Right ventricle myocardium superior (tissue), 1 donor: Measurements from ENCODE around the gene RNU1-4. TPM values are rescaled to one million over a fixed set of nuclear protein-coding genes. Genes with fewer than 3 reads are reported as not detected.
"Not testable (repeated sequence)": the region's sequence is repeated elsewhere in the genome, so short reads cannot be mapped to it uniquely, and the experiment has no call there.

Experiments used
- ATAC-seq: fragments of 200-7000 bp; cut with Tn5 transposase; one replicate; pipeline ENCODE4 v1.9.1; 2020; ENCODE audit warnings: mild to moderate bottlenecking; ENCODE audit not compliant: poor library complexity
- DNase-seq: peaks from one replicate; pipeline ENCODE4 v3.0.0-alpha.2; 2020
- intact Hi-C: fragments of 100-400 bp; cut with DNase I; formaldehyde crosslinking; loops from one replicate; pipeline ENCODE4 v1.11.2; 2022
- long read RNA-seq: library from polyadenylated mRNA; unstranded; transcript quantifications from one replicate; pipeline ENCODE4 v2.0.0, GENCODE V29; 2021
- total RNA-seq: library from RNA; stranded (reverse); fragmentation: NEBNext Ultra II Directional; extraction: Animal tissue kit (Norgen Biotek cat#: 25700); gene quantifications from one replicate; pipeline ENCODE4 v1.2.1, GENCODE V29; 2021
- donor health status: DM: no; HTN: yes; CAD: no; lungs with severe emphysema.

Gene RNU1-4
- total RNA-seq: 9,391 TPM
- long read RNA-seq: 0 reads

DNA sequence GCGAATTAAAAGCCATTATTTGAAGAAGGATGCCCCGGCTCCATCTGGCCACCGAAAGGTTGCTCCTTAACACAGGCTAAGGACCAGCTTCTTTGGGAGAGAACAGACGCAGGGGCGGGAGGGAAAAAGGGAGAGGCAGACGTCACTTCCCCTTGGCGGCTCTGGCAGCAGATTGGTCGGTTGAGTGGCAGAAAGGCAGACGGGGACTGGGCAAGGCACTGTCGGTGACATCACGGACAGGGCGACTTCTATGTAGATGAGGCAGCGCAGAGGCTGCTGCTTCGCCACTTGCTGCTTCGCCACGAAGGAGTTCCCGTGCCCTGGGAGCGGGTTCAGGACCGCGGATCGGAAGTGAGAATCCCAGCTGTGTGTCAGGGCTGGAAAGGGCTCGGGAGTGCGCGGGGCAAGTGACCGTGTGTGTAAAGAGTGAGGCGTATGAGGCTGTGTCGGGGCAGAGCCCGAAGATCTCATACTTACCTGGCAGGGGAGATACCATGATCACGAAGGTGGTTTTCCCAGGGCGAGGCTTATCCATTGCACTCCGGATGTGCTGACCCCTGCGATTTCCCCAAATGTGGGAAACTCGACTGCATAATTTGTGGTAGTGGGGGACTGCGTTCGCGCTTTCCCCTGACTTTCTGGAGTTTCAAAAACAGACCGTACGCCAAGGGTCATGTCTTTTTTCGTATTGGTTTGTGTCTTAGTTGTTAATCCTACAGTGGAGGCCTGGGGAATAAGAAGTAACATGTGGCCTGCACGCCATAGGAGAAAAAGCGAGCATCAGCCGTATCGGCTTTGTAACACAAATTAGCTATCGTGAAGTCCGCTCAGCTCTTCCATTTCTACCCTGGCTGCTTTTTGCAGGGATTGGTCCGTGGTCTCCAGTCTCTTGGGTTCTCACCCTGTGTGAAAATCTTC, at the start of gene RNU1-4:
Gene RNU1-4, plus strand, starts transcription at position 470 of the 918 bp plus-strand sequence.
- DNase-seq, intact Hi-C loops: not testable (repeated sequence)
- peak; percentile 99 for ATAC-seq

GRCh38 chr1:16690971-16691682, 49.2 kb upstream of the RNU1-4 start:
- ATAC-seq, intact Hi-C loops, DNase-seq: not testable (repeated sequence)

- ATAC-seq, intact Hi-C loops, DNase-seq: not testable (repeated sequence)
Observed at GRCh38 chr1:16692283-16692682, 48.0 kb upstream of the RNU1-4 start.

DNA sequence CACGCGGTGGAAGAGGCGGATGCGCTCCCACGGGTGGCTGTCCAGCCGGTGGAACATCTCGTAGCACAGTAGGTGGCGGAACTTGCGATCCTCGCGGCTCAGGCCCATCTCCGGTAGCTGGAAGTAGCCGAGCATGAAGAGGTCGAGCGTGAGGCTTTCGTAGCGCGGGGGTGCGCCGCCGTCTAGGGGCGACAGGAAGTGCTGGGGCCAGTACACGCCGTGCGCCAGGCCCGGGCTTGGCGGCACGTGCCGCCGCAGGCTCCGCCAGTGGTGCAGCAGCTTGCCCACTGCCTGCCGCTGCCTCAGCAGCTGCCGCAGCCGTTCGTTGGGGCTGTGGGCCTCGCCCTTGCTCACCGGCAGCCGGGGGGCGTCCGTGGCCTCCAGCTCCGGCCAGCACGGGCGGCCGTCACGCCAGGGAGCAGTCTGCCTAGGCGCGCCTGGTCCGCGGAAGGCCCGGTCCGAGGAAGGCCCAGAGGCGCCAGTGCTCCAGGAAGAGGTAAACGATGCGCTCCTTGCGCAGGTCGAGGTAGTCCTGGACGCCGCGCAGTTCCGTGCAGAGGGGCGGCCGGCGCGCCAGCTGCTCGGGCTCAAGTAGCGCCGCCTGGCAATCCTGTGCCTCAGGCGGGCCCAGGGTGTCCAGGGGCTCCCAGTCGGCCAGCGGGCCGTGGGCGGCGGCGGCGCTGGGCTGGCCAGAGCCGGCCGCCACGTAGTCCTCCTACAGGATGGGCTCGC, 47.4 kb upstream of the RNU1-4 start:
- intact Hi-C loops, DNase-seq, ATAC-seq: not testable (repeated sequence)

DNA sequence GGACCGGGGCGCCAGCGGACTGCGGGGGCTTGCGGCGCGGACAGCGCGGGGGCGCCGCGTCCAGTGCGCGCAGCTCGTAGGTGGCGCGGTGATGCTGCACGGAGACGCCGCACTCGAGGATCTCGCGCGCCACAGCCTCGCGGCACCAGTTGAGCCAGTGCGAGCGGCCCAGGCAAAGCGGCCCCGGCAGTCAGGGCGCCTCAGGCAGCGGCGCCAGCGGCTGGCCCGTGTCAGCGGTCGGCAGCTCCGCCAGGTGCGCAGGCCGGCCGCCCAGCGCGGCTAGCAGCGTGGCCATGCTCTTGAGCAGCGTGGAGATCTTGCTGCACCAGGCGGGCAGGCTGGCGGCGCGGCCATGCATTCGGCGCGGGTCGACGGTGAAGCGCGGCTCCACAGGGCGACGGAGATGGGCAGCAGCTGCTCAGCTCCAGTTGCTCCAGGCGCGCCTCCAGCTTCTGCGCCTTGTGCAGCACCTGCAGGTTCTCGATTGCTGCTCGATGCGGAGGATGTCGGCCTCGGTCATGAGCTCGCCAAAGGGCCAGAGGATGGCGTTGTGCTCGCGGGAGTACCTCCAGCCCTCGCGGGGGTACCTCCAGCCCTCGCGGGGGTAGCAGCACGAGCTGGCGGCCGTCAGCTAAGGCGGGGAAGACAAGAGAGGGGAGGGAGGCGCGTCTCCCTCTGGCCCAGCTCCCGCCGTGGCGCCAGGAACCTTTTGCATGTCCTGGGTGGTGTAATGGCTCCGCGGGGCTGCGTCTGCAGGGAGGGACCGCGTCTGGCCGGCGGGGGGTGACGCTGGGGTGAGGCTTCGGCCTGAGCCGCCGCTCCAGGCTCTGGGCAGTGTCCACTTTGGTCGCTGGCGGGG, 46.6 kb upstream of the RNU1-4 start:
- DNase-seq, intact Hi-C loops: not testable (repeated sequence)

GRCh38 chr1:16694308-16694702, 46.0 kb upstream of the RNU1-4 start:
- ATAC-seq, intact Hi-C loops, DNase-seq: not testable (repeated sequence)

More for the DNA sequence above, 46.6 kb upstream of the RNU1-4 start:
- ATAC-seq: not testable (repeated sequence)

GRCh38 chr1:16696507-16697150, 43.7 kb upstream of the RNU1-4 start:
- ATAC-seq, DNase-seq, intact Hi-C loops: not testable (repeated sequence)

- peak; percentile 28 for ATAC-seq
- DNase-seq, intact Hi-C loops: not testable (repeated sequence)
Observed at GRCh38 chr1:16697152-16697551, 43.2 kb upstream of the RNU1-4 start.

DNA sequence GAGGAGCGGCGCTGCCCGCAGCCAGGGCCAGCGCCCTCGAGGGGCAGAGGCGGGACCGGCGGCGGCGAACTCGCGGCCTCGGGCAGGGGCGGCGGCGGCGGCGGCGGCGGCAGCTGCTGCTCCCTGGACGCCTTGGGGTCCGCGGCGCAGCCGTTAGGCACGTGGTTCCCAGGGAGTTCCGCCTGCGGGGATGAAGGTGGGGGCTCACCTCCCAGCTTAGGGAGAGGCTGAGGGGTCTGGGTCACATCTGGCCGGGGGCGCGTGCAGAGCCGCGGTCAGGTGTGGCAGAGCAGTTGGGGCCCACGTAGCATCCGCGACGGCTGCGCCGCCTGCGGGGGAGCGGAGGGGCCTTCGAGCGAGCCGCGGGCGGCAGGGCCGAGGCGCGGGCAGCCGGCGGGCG, 40.9 kb upstream of the RNU1-4 start:
- DNase-seq, ATAC-seq, intact Hi-C loops: not testable (repeated sequence)

DNA sequence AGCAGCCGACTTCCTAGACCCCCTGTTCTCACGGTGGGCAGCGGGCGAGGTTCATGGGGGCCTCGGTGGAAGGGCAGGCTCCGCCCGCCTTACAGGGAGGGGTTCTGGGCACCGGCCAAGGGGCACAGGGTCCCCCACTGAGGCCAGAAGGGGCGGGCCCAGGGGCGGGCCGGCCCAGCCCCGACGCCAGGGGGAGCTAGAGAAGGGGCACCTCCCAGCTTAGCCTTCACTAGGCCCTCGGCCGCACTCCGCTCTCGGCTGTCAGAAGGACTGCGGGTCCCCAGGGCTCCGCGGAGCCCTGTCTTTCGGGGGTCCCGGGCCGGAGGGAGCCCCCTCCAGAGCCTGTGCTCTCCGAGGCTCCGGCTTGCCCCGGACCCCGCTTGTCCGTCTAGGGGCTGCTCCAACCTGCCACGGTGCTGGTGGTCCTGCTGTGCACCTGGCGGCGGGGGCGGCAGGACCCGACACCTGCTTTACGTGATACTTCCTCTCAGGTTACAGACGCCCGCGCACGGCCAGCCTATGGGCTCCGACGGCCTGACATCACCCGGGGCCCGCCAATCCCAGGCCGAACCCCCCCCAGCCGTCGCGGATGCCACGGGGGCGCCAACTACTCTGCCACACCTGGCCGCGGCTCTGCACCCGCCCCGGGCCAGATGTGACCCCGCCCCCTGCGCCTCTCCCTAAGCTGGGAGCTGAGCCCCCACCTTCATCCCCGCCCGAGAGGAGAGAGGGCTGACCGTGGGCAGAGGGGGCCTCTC, 40.0 kb upstream of the RNU1-4 start:
- intact Hi-C loops, DNase-seq, ATAC-seq: not testable (repeated sequence)

- DNase-seq, ATAC-seq, intact Hi-C loops: not testable (repeated sequence)
Observed at GRCh38 chr1:16701189-16701588, 39.1 kb upstream of the RNU1-4 start.

GRCh38 chr1:16702280-16702679, 38.0 kb upstream of the RNU1-4 start:
- DNase-seq, intact Hi-C loops, ATAC-seq: not testable (repeated sequence)

DNA sequence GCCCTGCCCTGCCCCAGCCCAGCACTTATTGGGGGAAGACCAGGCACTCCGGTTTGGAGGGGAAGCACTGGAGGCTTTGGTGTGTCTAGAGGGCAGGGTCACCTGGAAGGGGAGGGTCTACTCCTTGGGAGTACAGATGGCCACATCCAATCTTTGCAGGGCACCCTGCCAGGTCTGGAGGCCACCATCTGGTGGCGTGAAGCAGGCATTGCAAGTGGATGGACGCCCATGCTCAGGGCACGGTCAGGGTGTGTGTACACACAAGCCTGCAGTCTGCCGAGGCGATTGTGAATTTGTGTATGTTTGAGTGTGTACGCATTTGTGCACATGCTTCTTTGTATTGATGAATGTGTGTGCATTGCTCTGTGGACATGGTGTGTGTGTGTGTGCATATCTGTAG, 37.2 kb upstream of the RNU1-4 start:
- peak; percentile 80 for ATAC-seq
- DNase-seq, intact Hi-C loops: not testable (repeated sequence)

GRCh38 chr1:16703602-16704001, 36.7 kb upstream of the RNU1-4 start:
- DNase-seq, intact Hi-C loops: not testable (repeated sequence)
- peak; percentile 68 for ATAC-seq

- DNase-seq, ATAC-seq, intact Hi-C loops: not testable (repeated sequence)
Observed at GRCh38 chr1:16704076-16704475, 36.2 kb upstream of the RNU1-4 start.

- DNase-seq, intact Hi-C loops, ATAC-seq: not testable (repeated sequence)
Observed at GRCh38 chr1:16704502-16705100, 35.7 kb upstream of the RNU1-4 start.
